ENCODE data around the gene LPCAT3. TPM values are rescaled to one million over a fixed set of nuclear protein-coding genes. Genes with fewer than 3 reads are reported as not detected.

LPCAT3 gene
- total and polyA plus RNA-seq, 2 of the 4 experiments (the other 2 are of a cell fraction), result 7.0 to 18.6 TPM

DNA sequence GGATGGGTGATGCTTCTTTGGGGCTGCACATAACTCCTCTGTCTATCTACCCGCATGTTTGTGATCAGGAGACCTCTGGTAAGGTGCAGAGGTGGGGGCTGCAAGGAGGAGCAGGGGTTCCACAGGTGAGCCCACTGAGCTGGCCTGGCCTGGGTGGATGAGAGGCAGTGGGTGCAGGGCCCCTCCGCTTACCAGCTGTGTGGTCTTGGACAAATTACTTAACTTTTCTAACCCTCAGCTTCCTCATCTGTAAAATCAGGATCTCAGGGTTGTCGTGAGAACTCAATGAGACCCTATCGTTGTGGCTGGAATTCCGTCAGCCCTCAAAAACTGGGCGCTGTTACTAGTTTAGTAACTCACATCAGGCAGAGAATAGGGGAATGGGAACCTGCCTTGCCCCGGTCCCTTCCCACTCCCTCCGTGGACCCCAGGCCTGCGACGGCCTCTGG is 59.6 kb downstream of the LPCAT3 start:
- Histone ChIP-seq H3K36me3 (ENCODE audit: control insufficient read depth, insufficient read depth, low read length) (no peaks in the 10 kb centered on the region), H4K20me1 (ENCODE audit: insufficient read depth, low read length) (no peaks in the 10 kb centered on the region), H4K8ac (ENCODE audit: low read depth in 2 of 2, low read length in 2 of 2) (no peak overlapping the region), H3K9me3 (ENCODE audit: control insufficient read depth, insufficient read depth, low read length) (no peaks in the 10 kb centered on the region), H3K4me2 (ENCODE audit: low read depth, low read length) (no peak overlapping the region), H3K18ac (ENCODE audit: low read depth, low read length) (no peak overlapping the region), H2BK120ac (ENCODE audit: low read depth, low read length) (no peak overlapping the region), H2BK5ac (ENCODE audit: low read depth, low read length, poor library complexity, severe bottlenecking) (no peak overlapping the region), H2BK15ac (ENCODE audit: low read depth, low read length) (no peak overlapping the region), H2BK20ac (ENCODE audit: low read depth, low read length) (no peak overlapping the region), H3K9ac (ENCODE audit: low read depth, low read length) (no peak overlapping the region), H2AK9ac (replicated peaks; ENCODE audit: low read depth, low read length, poor library complexity) (no peak overlapping the region), H3K27ac (ENCODE audit: insufficient read depth, low read length) (no peak overlapping the region), H3K23ac (ENCODE audit: low read depth, low read length) (no peak overlapping the region), H4K5ac (ENCODE audit: low read depth, low read length) (no peak overlapping the region), H2AK5ac (ENCODE audit: low read depth, low read length) (no peak overlapping the region), H4K91ac (ENCODE audit: insufficient read depth, low read depth, low read length) (no peak overlapping the region), H3K4me1 (ENCODE audit: control insufficient read depth, insufficient read depth, low read length) (peaks cover 5% of the 10 kb centered on the region; the same call in 1 of the 2 replicates), H3K79me1 (ENCODE audit: low read depth in 1 of 2, low read length in 2 of 2) (no peaks in the 10 kb centered on the region), H3K4me3 (ENCODE audit: insufficient read depth, low read depth, low read length) (no peak overlapping the region), H3K14ac (replicated peaks; ENCODE audit: low read depth, low read length) (no peak overlapping the region), H2AFZ (replicated peaks; ENCODE audit: low read length, poor library complexity) (peak overlapping the region; percentile 23), H3K27me3 (ENCODE audit: control insufficient read depth, insufficient read depth, low read length) (no peaks in the 10 kb centered on the region), H3K56ac (ENCODE audit: extremely low read depth, insufficient read depth, low read length) (no peak overlapping the region), H3K9me1 (ENCODE audit: insufficient read depth, low read length) (no peaks in the 10 kb centered on the region), H3K4ac (ENCODE audit: low read depth, low read length) (no peak overlapping the region)
- WGBS, 2 experiments (ENCODE audit: extremely low coverage in 2 of 2, insufficient read length in 1 of 2), result 93% methylated on average over 5 of the region's 10 CpGs; no CpG with 5 or more reads in 1 of the 2 experiments
- ChIA-PET POLR2A (ENCODE audit: unreplicated experiment) (no interaction called here), CTCF (no interaction called here)
- DNase-seq, result no peak
- intact Hi-C loops (cut with micrococcal nuclease), result no loop called here
- no TSS peak for BruUV-seq (replicated peaks)
- in situ Hi-C loops (cut with MboI; ENCODE audit: low sequenced_read_pairs), result no loop called here
- dilution Hi-C loops (cut with HindIII; ENCODE audit: low sequenced_read_pairs, unreplicated experiment), result no loop called here
- TF ChIP-seq, protein P1, sequence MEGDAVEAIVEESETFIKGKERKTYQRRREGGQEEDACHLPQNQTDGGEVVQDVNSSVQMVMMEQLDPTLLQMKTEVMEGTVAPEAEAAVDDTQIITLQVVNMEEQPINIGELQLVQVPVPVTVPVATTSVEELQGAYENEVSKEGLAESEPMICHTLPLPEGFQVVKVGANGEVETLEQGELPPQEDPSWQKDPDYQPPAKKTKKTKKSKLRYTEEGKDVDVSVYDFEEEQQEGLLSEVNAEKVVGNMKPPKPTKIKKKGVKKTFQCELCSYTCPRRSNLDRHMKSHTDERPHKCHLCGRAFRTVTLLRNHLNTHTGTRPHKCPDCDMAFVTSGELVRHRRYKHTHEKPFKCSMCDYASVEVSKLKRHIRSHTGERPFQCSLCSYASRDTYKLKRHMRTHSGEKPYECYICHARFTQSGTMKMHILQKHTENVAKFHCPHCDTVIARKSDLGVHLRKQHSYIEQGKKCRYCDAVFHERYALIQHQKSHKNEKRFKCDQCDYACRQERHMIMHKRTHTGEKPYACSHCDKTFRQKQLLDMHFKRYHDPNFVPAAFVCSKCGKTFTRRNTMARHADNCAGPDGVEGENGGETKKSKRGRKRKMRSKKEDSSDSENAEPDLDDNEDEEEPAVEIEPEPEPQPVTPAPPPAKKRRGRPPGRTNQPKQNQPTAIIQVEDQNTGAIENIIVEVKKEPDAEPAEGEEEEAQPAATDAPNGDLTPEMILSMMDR (conservative IDR thresholded peaks at IDR 0.05; ENCODE audit: low read depth, low read length), result no peak
- TF ChIP-seq RAD21 (IDR thresholded peaks at IDR 0.05; ENCODE audit: low read length), result no peak
- TF ChIP-seq, protein P2, sequence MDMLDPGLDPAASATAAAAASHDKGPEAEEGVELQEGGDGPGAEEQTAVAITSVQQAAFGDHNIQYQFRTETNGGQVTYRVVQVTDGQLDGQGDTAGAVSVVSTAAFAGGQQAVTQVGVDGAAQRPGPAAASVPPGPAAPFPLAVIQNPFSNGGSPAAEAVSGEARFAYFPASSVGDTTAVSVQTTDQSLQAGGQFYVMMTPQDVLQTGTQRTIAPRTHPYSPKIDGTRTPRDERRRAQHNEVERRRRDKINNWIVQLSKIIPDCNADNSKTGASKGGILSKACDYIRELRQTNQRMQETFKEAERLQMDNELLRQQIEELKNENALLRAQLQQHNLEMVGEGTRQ (IDR thresholded peaks at IDR 0.05; ENCODE audit: low read depth, low read length), result no peak
- TF ChIP-seq RCOR1 (IDR thresholded peaks at IDR 0.05; ENCODE audit: insufficient replicate concordance, low read length), result no peak
- TF ChIP-seq NFE2L2 (IDR thresholded peaks at IDR 0.05; ENCODE audit: low read depth, low read length), result no peak
- no peak for TF ChIP-seq CEBPB (IDR thresholded peaks at IDR 0.05; ENCODE audit: low read depth, low read length)
- TF ChIP-seq SMC3 (IDR thresholded peaks at IDR 0.05; ENCODE audit: low read depth, low read length), result no peak
- no peak for TF ChIP-seq POLR2A (IDR thresholded peaks at IDR 0.05; ENCODE audit: low read depth, low read length)
- no peak for TF ChIP-seq MAFK (IDR thresholded peaks at IDR 0.05; ENCODE audit: low read depth, low read length)
- TF ChIP-seq FOS (IDR thresholded peaks at IDR 0.05; ENCODE audit: low read depth, low read length), result no peak
- no peak for TF ChIP-seq RFX5 (IDR thresholded peaks at IDR 0.05; ENCODE audit: low read depth, low read length)
- TF ChIP-seq BHLHE40 (IDR thresholded peaks at IDR 0.05; ENCODE audit: low read depth, low read length), result no peak
- TF ChIP-seq CHD1 (IDR thresholded peaks at IDR 0.05; ENCODE audit: low read depth, low read length), result no peak
- ATAC-seq (ENCODE audit: low read depth), result no peak

Measured in IMR-90 (cell line).